GM18505 (cell line): Measurements from ENCODE around the gene PDCD10.

Source experiments
- ATAC-seq: cut with Tn5 transposase; IDR thresholded peaks from one replicate; pipeline ENCODE4 v1.9.1; 2021; ENCODE audit not compliant: unreplicated experiment
- POLR2A ChIP-seq: IDR thresholded peaks from 4 replicates; pipeline ENCODE4 v1.6.1; 2011; ENCODE audit warnings: borderline replicate concordance; ENCODE audit not compliant: insufficient read depth, insufficient read length; ENCODE audit errors: extremely low read depth

The PDCD10 gene

DNA sequence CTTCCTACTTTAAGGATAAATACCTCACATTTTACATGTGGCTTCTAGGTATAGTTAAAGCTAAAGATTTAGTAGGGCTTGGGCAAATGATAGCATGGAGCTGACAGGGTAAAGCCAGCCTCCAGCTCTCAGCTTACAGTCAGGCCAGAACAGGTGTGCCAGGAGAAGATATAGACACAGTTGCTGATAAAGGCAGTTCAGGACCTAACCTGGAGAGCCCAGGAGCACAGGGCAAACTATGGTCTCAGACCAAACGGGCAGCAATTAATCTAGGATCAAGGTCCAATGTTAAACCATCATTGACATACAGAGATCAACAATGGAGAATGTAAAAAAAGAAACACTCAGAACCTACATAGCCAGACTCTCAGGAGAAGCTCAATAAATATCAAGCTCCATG, 84.9 kb downstream of the PDCD10 start:
- ATAC-seq = no peak
- TF ChIP-seq POLR2A = no peak

DNA sequence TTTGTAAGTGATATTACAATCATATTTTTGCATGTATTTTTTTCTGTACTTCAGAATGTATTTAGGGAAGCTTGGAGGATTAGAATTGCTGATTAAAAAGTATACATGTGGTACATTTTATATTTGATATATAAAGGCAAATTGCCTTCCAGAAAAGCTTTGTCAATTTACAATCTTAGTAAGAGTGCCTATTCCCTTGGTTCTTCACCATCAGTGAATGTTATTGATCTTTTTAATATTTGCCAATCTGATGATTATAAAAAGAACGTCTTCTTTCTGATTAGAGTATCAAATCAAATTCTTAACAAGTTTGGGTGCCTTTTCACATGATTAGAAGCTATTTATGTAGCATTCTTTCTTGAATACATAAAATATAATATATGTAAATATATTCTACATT, 90.1 kb downstream of the PDCD10 start:
- no peak for ATAC-seq
- no peak for TF ChIP-seq POLR2A
